ENCODE data around the gene PRRT4.

PRRT4 gene

GRCh38 chr7:128322040-128322643 lies 39.3 kb downstream of the PRRT4 start:
- peaks cover 36 to 97% of the 10 kb centered on the region in 2 donors for H3K36me3 ChIP-seq (replicated peaks in 1 of 2; ENCODE audit: control insufficient read depth in 2 of 2, insufficient read depth in 2 of 2, low read length in 2 of 2)
- no peak for DNase-seq (ENCODE audit: low spot score)

GRCh38 chr7:128321044-128321422 lies 40.5 kb downstream of the PRRT4 start:
- no peak overlapping the region for H2BK15ac ChIP-seq (ENCODE audit: low read length)
- no peaks in the 10 kb centered on the region for H3K9me3 ChIP-seq (replicated peaks in 1 of 2; ENCODE audit: control insufficient read depth in 2 of 2, insufficient read depth in 1 of 2, low read depth in 1 of 2, low read length in 2 of 2)
- no peak overlapping the region for H3K14ac ChIP-seq (ENCODE audit: low read length)
- no peaks in the 10 kb centered on the region for H3K27me3 ChIP-seq (ENCODE audit: control insufficient read depth in 3 of 3, insufficient read depth in 3 of 3, low read depth in 1 of 3, low read length in 3 of 3)
- no CpG with 5 or more reads among the region's 5 CpGs for WGBS, 2 donors (ENCODE audit: extremely low coverage in 2 of 2, insufficient read length in 2 of 2, insufficient replicate concordance in 1 of 2)
- DNase-seq (ENCODE audit: low spot score) = no peak
- H2BK120ac ChIP-seq (ENCODE audit: low read depth, low read length) = no peak overlapping the region
- H2AK5ac ChIP-seq (ENCODE audit: low read depth, low read length) = no peak overlapping the region
- no peak overlapping the region for H4K91ac ChIP-seq (ENCODE audit: low read depth, low read length, poor library complexity)
- no peaks in the 10 kb centered on the region for H3K79me1 ChIP-seq (ENCODE audit: low read depth, low read length)
- H3K23ac ChIP-seq (ENCODE audit: low read depth, low read length, poor library complexity) = no peak overlapping the region
- H3K4me3 ChIP-seq (ENCODE audit: low read length in 2 of 2) = no peak overlapping the region
- no peak overlapping the region for H3K9ac ChIP-seq (ENCODE audit: low read depth, low read length, poor library complexity)
- H2BK5ac ChIP-seq (ENCODE audit: low read length) = no peak overlapping the region
- H3K27ac ChIP-seq (replicated peaks; ENCODE audit: low read length) = no peak overlapping the region
- H2BK12ac ChIP-seq (ENCODE audit: low read length) = no peak overlapping the region
- no peak overlapping the region for H4K8ac ChIP-seq (ENCODE audit: low read depth, low read length)
- H3K36me3 ChIP-seq (replicated peaks in 1 of 2; ENCODE audit: control insufficient read depth in 2 of 2, insufficient read depth in 2 of 2, low read length in 2 of 2) = peaks cover 39 to 96% of the 10 kb centered on the region in 2 donors
- H3K4me1 ChIP-seq (ENCODE audit: control insufficient read depth in 2 of 2, insufficient read depth in 1 of 2, low read depth in 1 of 2, low read length in 2 of 2) = no peaks in the 10 kb centered on the region
- H3K18ac ChIP-seq (ENCODE audit: low read length) = no peak overlapping the region
- H3K4me2 ChIP-seq (ENCODE audit: insufficient read depth, low read length, poor library complexity, severe bottlenecking) = no peak overlapping the region
- no peak overlapping the region for H2AFZ ChIP-seq (ENCODE audit: low read length)
- H3K4ac ChIP-seq (ENCODE audit: low read length) = no peak overlapping the region

More at GRCh38 chr7:128322040-128322643, 39.3 kb downstream of the PRRT4 start:
- Histone ChIP-seq H4K8ac (ENCODE audit: low read depth, low read length) (no peak overlapping the region), H2BK12ac (ENCODE audit: low read length) (no peak overlapping the region), H3K14ac (ENCODE audit: low read length) (no peak overlapping the region), H3K27ac (replicated peaks; ENCODE audit: low read length) (no peak overlapping the region), H2BK15ac (ENCODE audit: low read length) (no peak overlapping the region), H3K4me2 (ENCODE audit: insufficient read depth, low read length, poor library complexity, severe bottlenecking) (no peak overlapping the region), H3K4ac (ENCODE audit: low read length) (no peak overlapping the region), H3K4me3 (ENCODE audit: low read length in 2 of 2) (no peak overlapping the region), H2BK120ac (ENCODE audit: low read depth, low read length) (no peak overlapping the region), H3K9me3 (replicated peaks in 1 of 2; ENCODE audit: control insufficient read depth in 2 of 2, insufficient read depth in 1 of 2, low read depth in 1 of 2, low read length in 2 of 2) (no peaks in the 10 kb centered on the region), H3K23ac (ENCODE audit: low read depth, low read length, poor library complexity) (no peak overlapping the region), H3K9ac (ENCODE audit: low read depth, low read length, poor library complexity) (no peak overlapping the region), H2BK5ac (ENCODE audit: low read length) (no peak overlapping the region), H2AFZ (ENCODE audit: low read length) (no peak overlapping the region), H2AK5ac (ENCODE audit: low read depth, low read length) (no peak overlapping the region), H3K4me1 (ENCODE audit: control insufficient read depth in 2 of 2, insufficient read depth in 1 of 2, low read depth in 1 of 2, low read length in 2 of 2) (no peaks in the 10 kb centered on the region), H4K91ac (ENCODE audit: low read depth, low read length, poor library complexity) (no peak overlapping the region), H3K18ac (ENCODE audit: low read length) (no peak overlapping the region), H3K27me3 (ENCODE audit: control insufficient read depth in 3 of 3, insufficient read depth in 3 of 3, low read depth in 1 of 3, low read length in 3 of 3) (no peaks in the 10 kb centered on the region), H3K79me1 (ENCODE audit: low read depth, low read length) (no peaks in the 10 kb centered on the region)
- WGBS, 2 donors (ENCODE audit: extremely low coverage in 2 of 2, insufficient read length in 2 of 2, insufficient replicate concordance in 1 of 2) = no CpG with 5 or more reads among the region's 3 CpGs

- H3K23ac ChIP-seq (ENCODE audit: low read depth, low read length, poor library complexity) = no peak overlapping the region
- no peak overlapping the region for H2AFZ ChIP-seq (ENCODE audit: low read length)
- H3K4me3 ChIP-seq (ENCODE audit: low read length in 2 of 2) = no peak overlapping the region
- H3K36me3 ChIP-seq (replicated peaks in 1 of 2; ENCODE audit: control insufficient read depth in 2 of 2, insufficient read depth in 2 of 2, low read length in 2 of 2) = peaks cover 39 to 96% of the 10 kb centered on the region in 2 donors
- no peak overlapping the region for H2BK12ac ChIP-seq (ENCODE audit: low read length)
- peaks cover 4% of the 10 kb centered on the region in 2 donors for H3K4me1 ChIP-seq (ENCODE audit: control insufficient read depth in 2 of 2, insufficient read depth in 1 of 2, low read depth in 1 of 2, low read length in 2 of 2)
- H3K14ac ChIP-seq (ENCODE audit: low read length) = no peak overlapping the region
- no peak overlapping the region for H4K8ac ChIP-seq (ENCODE audit: low read depth, low read length)
- H2BK5ac ChIP-seq (ENCODE audit: low read length) = no peak overlapping the region
- H3K79me1 ChIP-seq (ENCODE audit: low read depth, low read length) = no peaks in the 10 kb centered on the region
- H2AK5ac ChIP-seq (ENCODE audit: low read depth, low read length) = no peak overlapping the region
- DNase-seq (ENCODE audit: low spot score) = no peak
- H2BK120ac ChIP-seq (ENCODE audit: low read depth, low read length) = no peak overlapping the region
- no peak overlapping the region for H3K9ac ChIP-seq (ENCODE audit: low read depth, low read length, poor library complexity)
- H3K27me3 ChIP-seq (ENCODE audit: control insufficient read depth in 3 of 3, insufficient read depth in 3 of 3, low read depth in 1 of 3, low read length in 3 of 3) = no peaks in the 10 kb centered on the region
- no peak overlapping the region for H3K4ac ChIP-seq (ENCODE audit: low read length)
- no peak overlapping the region for H4K91ac ChIP-seq (ENCODE audit: low read depth, low read length, poor library complexity)
- no peak overlapping the region for H2BK15ac ChIP-seq (ENCODE audit: low read length)
- H3K27ac ChIP-seq (replicated peaks; ENCODE audit: low read length) = no peak overlapping the region
- no peak overlapping the region for H3K4me2 ChIP-seq (ENCODE audit: insufficient read depth, low read length, poor library complexity, severe bottlenecking)
- WGBS, 2 donors (ENCODE audit: extremely low coverage in 2 of 2, insufficient read length in 2 of 2, insufficient replicate concordance in 1 of 2) = no CpG with 5 or more reads among the region's 5 CpGs
- H3K18ac ChIP-seq (ENCODE audit: low read length) = no peak overlapping the region
- H3K9me3 ChIP-seq (replicated peaks in 1 of 2; ENCODE audit: control insufficient read depth in 2 of 2, insufficient read depth in 1 of 2, low read depth in 1 of 2, low read length in 2 of 2) = no peaks in the 10 kb centered on the region
These were observed 42.8 kb downstream of the PRRT4 start for GRCh38 chr7:128318691-128319090.

GRCh38 chr7:128311013-128311412 lies 50.5 kb downstream of the PRRT4 start:
- H3K9me3 ChIP-seq (replicated peaks in 1 of 2; ENCODE audit: control insufficient read depth in 2 of 2, insufficient read depth in 1 of 2, low read depth in 1 of 2, low read length in 2 of 2) = no peaks in the 10 kb centered on the region
- no peak overlapping the region for H2BK15ac ChIP-seq (ENCODE audit: low read length)
- WGBS, 2 donors (ENCODE audit: extremely low coverage in 2 of 2, insufficient read length in 2 of 2, insufficient replicate concordance in 1 of 2) = no CpG with 5 or more reads among the region's 3 CpGs

More at GRCh38 chr7:128311013-128311412, 50.5 kb downstream of the PRRT4 start:
- H3K18ac ChIP-seq (ENCODE audit: low read length) = no peak overlapping the region
- H3K27me3 ChIP-seq (ENCODE audit: control insufficient read depth in 3 of 3, insufficient read depth in 3 of 3, low read depth in 1 of 3, low read length in 3 of 3) = no peaks in the 10 kb centered on the region
- H3K23ac ChIP-seq (ENCODE audit: low read depth, low read length, poor library complexity) = no peak overlapping the region
- H3K36me3 ChIP-seq (replicated peaks in 1 of 2; ENCODE audit: control insufficient read depth in 2 of 2, insufficient read depth in 2 of 2, low read length in 2 of 2) = peaks cover 38 to 96% of the 10 kb centered on the region in 2 donors
- no peak overlapping the region for H3K4ac ChIP-seq (ENCODE audit: low read length)
- H3K4me3 ChIP-seq (ENCODE audit: low read length in 2 of 2) = no peak overlapping the region
- H2AK5ac ChIP-seq (ENCODE audit: low read depth, low read length) = no peak overlapping the region
- no peak for DNase-seq (ENCODE audit: low spot score)
- peaks cover 4 to 10% of the 10 kb centered on the region in 2 donors for H3K4me1 ChIP-seq (ENCODE audit: control insufficient read depth in 2 of 2, insufficient read depth in 1 of 2, low read depth in 1 of 2, low read length in 2 of 2)
- H2BK120ac ChIP-seq (ENCODE audit: low read depth, low read length) = no peak overlapping the region
- H3K79me1 ChIP-seq (ENCODE audit: low read depth, low read length) = no peaks in the 10 kb centered on the region
- no peak overlapping the region for H4K8ac ChIP-seq (ENCODE audit: low read depth, low read length)
- no peak overlapping the region for H3K4me2 ChIP-seq (ENCODE audit: insufficient read depth, low read length, poor library complexity, severe bottlenecking)
- H3K14ac ChIP-seq (ENCODE audit: low read length) = no peak overlapping the region
- no peak overlapping the region for H2BK12ac ChIP-seq (ENCODE audit: low read length)
- no peak overlapping the region for H2AFZ ChIP-seq (ENCODE audit: low read length)
- no peak overlapping the region for H3K9ac ChIP-seq (ENCODE audit: low read depth, low read length, poor library complexity)
- H2BK5ac ChIP-seq (ENCODE audit: low read length) = no peak overlapping the region
- no peak overlapping the region for H3K27ac ChIP-seq (replicated peaks; ENCODE audit: low read length)
- H4K91ac ChIP-seq (ENCODE audit: low read depth, low read length, poor library complexity) = no peak overlapping the region

Measured in neuronal stem cell (in vitro differentiated cells).